Neural cell (in vitro differentiated cells): Measurements from ENCODE around the gene ICAM2. TPM values are rescaled to one million over a fixed set of nuclear protein-coding genes. Genes with fewer than 3 reads are reported as not detected.

Experiments used
- H2AFZ ChIP-seq: fragments of 200-600, 300-800 bp; sonication (generic), shearing (Covaris generic); 2 replicates; pipeline ENCODE4 v1.6.0; 2014; ENCODE audit warnings: low read depth, mild to moderate bottlenecking, antibody characterized with exemption, low read length, moderate library complexity
- H3F3A ChIP-seq: fragments of 200-600 bp; shearing (Covaris generic); 2 replicates; pipeline ENCODE4 v1.6.1; 2016; ENCODE audit warnings: mild to moderate bottlenecking, moderate library complexity, mixed read lengths, antibody characterized with exemption, low read length; ENCODE audit not compliant: insufficient read depth, poor library complexity, severe bottlenecking
- H3K27ac ChIP-seq: fragments of 200-600, 300-800 bp; sonication (generic), shearing (Covaris generic); 2 replicates; pipeline ENCODE4 v1.5.1; 2014; ENCODE audit warnings: mild to moderate bottlenecking, low read length, moderate library complexity
- H3K27me3 ChIP-seq: fragments of 300-800, 200-600 bp; sonication (generic), shearing (Covaris generic); 2 replicates; pipeline ENCODE4 v1.6.0; 2014; ENCODE audit warnings: mild to moderate bottlenecking, low read depth, low read length, moderate library complexity; ENCODE audit not compliant: insufficient read depth
- H3K36me3 ChIP-seq: fragments of 300-800, 200-600 bp; sonication (generic), shearing (Covaris generic); 2 replicates; pipeline ENCODE4 v1.5.1; 2014; ENCODE audit warnings: mild to moderate bottlenecking, antibody characterized with exemption, low read length, moderate library complexity; ENCODE audit not compliant: insufficient read depth
- H3K4me2 ChIP-seq: fragments of 300-800, 200-600 bp; sonication (generic), shearing (Covaris generic); 2 replicates; pipeline ENCODE4 v1.6.0; 2014; ENCODE audit warnings: mild to moderate bottlenecking, low read length
- H3K4me3 ChIP-seq: fragments of 300-800, 200-600 bp; sonication (generic), shearing (Covaris generic); 2 replicates; pipeline ENCODE4 v1.5.1; 2014; ENCODE audit warnings: mild to moderate bottlenecking, low read length, moderate library complexity
- H3K79me2 ChIP-seq: fragments of 200-600 bp; shearing (Covaris generic); replicated peaks from 2 replicates; pipeline ENCODE4 v1.6.0; 2014; ENCODE audit warnings: mild to moderate bottlenecking, low read length, moderate library complexity; ENCODE audit not compliant: insufficient read depth
- H3K9ac ChIP-seq: fragments of 300-800, 200-600 bp; sonication (generic), shearing (Covaris generic); 2 replicates; pipeline ENCODE4 v1.6.1; 2016; ENCODE audit warnings: mild to moderate bottlenecking, low read length, mixed read lengths
- H3K9me2 ChIP-seq: fragments of 200-600 bp; shearing (Covaris generic); 2 replicates; pipeline ENCODE4 v1.6.1; 2016; ENCODE audit warnings: mild to moderate bottlenecking, low read length, mixed read lengths; ENCODE audit not compliant: insufficient read depth
- H3K9me3 ChIP-seq: fragments of 200-600, 300-800 bp; sonication (generic), shearing (Covaris generic); 2 replicates; pipeline ENCODE4 v1.6.1; 2016; ENCODE audit warnings: mild to moderate bottlenecking, mixed run types, low read length, moderate library complexity, mixed read lengths
- H4K20me1 ChIP-seq: fragments of 200-600 bp; shearing (Covaris generic); 2 replicates; pipeline ENCODE4 v1.6.1; 2016; ENCODE audit warnings: mild to moderate bottlenecking, mixed run types; ENCODE audit not compliant: insufficient read depth
- CTCF ChIP-seq: fragments of 450-650 bp; IDR thresholded peaks from 2 replicates; pipeline ENCODE4 v1.5.1; 2014; ENCODE audit warnings: antibody characterized with exemption, mild to moderate bottlenecking, moderate library complexity; ENCODE audit not compliant: poor library complexity, severe bottlenecking
- EP300 ChIP-seq: fragments of 450-650 bp; conservative IDR thresholded peaks from 2 replicates; pipeline ENCODE4 v1.6.1; 2014; ENCODE audit warnings: antibody characterized with exemption, mild to moderate bottlenecking, moderate library complexity; ENCODE audit not compliant: poor library complexity, severe bottlenecking
- EZH2 ChIP-seq: fragments of 200-600, 300-800 bp; shearing (Covaris generic), sonication (generic); IDR thresholded peaks from 2 replicates; pipeline ENCODE4 v1.6.1; 2014; ENCODE audit warnings: antibody characterized with exemption, low read length, borderline replicate concordance, mild to moderate bottlenecking; ENCODE audit not compliant: insufficient read depth, poor library complexity, severe bottlenecking
- POLR2AphosphoS5 ChIP-seq: IDR thresholded peaks from 2 replicates; pipeline ENCODE4 v1.6.1; 2012
- RAD21 ChIP-seq: fragments of 450-650 bp; conservative IDR thresholded peaks from 2 replicates; pipeline ENCODE4 v1.6.1; 2014; ENCODE audit warnings: antibody characterized with exemption, mild to moderate bottlenecking, moderate library complexity
- SMC3 ChIP-seq: fragments of 450-650 bp; conservative IDR thresholded peaks from 2 replicates; pipeline ENCODE4 v1.6.1; 2014; ENCODE audit warnings: antibody characterized with exemption, mild to moderate bottlenecking, moderate library complexity; ENCODE audit not compliant: poor library complexity
- polyA plus RNA-seq: library from polyadenylated mRNA; depleted of rRNA; stranded (reverse); fragments of >200 nt; gene quantifications from 2 replicates; pipeline ENCODE4 v1.2.3, GENCODE V29; 2014

Gene ICAM2
- polyA plus RNA-seq, 1 donor from 2014 or later, result not detected

DNA sequence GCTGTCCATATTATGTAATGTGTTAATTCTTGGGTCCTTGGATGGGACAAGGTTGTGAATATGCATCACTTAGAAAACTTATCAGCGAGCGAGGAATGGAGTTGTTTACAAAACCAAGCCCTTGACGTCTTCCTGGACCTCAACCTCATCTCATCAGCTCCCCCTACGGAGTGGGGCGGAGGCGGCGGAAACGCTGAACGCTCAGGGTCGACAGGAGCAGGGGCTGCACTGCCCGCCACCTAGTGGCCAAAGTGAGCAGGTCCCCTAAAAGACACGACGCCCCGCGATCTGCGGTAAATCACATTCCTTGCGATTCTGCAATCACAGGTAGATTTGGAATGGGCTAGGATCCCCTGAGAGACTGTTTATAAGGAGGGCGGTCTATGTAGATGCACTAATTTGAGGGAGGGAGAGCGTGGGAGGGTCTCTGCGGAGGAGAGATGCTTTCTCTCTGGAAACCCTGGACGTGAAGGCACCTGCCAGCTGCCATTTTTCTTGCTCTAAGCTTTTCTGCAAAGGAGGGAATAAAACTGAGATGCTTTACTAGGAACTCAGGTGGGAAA is 5.4 kb upstream of the ICAM2 start:
- Histone ChIP-seq H3K9me2 (no peaks in the 10 kb centered on the region), H4K20me1 (no peaks in the 10 kb centered on the region), H3K4me2 (no peak overlapping the region), H3K9ac (no peak overlapping the region), H3K9me3 (no peaks in the 10 kb centered on the region), H2AFZ (no peak overlapping the region), H3K27me3 (no peaks in the 10 kb centered on the region), H3K27ac (no peak overlapping the region), H3K79me2 (no peaks in the 10 kb centered on the region), H3K4me3 (no peak overlapping the region), H3F3A (no peaks in the 10 kb centered on the region), H3K36me3 (no peaks in the 10 kb centered on the region)
- TF ChIP-seq RAD21 (peak; percentile 43), SMC3 (peak; percentile 57), CTCF (peak; percentile 72), EP300 (no peak)

DNA sequence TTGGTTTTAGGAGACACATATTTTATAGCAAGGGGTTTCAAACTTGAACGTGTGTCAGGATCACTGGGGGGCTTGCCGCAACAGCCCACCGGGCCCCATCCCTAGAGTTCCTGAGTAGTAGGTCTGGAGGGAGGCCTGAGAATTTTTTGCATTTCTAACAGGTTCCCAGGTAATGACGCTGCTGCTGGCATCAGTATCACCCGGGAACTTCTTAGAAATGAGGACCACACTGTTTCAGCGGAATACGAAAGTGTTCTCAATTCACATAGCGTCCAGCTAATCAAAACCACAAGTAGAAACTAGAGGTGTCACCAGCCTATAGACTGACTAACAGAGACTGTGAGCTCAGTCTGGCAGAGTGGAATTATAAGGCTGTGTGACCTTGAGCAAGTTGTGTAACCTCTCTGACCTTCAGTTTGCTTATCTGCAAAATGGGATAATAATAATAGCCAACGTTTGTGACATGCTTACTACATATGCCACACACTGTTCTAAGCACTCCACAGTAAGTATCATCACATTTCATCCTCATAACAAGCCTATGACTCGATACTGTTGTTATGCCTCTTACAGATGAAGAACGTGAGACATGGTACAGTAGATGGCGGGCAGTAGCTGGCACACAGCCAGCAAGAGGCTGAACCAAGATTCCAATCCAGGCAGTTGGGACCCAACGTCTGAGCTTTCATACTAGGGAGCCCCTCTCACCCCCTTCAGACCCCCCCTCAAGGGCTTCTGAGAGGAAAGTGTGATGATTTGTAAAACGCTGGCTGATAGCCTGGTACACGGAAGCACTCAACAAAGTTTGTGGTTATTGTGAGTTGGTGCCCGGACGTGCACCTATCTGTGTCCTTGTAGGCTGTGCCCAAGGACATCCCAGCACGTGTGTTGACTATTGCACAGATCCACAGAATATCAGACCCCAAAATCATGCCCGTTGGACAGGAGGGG is 4.6 kb upstream of the ICAM2 start:
- H3K4me2 ChIP-seq, result no peak overlapping the region
- H2AFZ ChIP-seq, result no peak overlapping the region
- no peaks in the 10 kb centered on the region for H3K27me3 ChIP-seq
- no peaks in the 10 kb centered on the region for H3K9me2 ChIP-seq
- H3K9ac ChIP-seq, result no peak overlapping the region
- H3K27ac ChIP-seq, result no peak overlapping the region
- no peaks in the 10 kb centered on the region for H3K79me2 ChIP-seq
- TF ChIP-seq RAD21 (no peak), EZH2 (no peak), POLR2AphosphoS5 (no peak)
- no peak overlapping the region for H3K4me3 ChIP-seq
- no peaks in the 10 kb centered on the region for H3K9me3 ChIP-seq
- no peaks in the 10 kb centered on the region for H4K20me1 ChIP-seq
- H3K36me3 ChIP-seq, result no peaks in the 10 kb centered on the region
- H3F3A ChIP-seq, result no peaks in the 10 kb centered on the region

DNA sequence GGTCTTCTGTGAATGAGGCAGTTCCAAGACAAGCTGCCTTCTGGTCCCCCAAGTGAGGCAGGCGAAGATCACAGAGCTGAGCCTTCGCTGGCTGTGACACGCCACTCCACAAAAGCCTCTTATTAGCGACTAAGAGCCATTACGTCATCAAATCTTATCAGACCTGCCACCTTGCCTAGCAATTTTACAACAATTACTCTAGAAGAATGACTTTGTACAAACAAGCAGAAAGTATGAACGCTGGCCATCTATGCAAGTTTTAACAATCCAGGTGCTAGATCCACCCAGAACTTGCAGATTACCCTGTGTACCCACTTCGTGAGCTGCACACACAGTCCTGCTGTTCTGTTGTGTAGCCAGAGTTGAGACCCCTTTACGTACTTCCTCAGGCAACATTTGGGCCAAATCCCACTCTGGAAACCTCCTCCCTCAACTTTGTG is 3.8 kb upstream of the ICAM2 start:
- Histone ChIP-seq H4K20me1 (no peaks in the 10 kb centered on the region), H3K9me2 (no peaks in the 10 kb centered on the region), H3K9ac (no peak overlapping the region), H3K27me3 (no peaks in the 10 kb centered on the region), H3K4me2 (no peak overlapping the region), H2AFZ (no peak overlapping the region), H3K4me3 (no peak overlapping the region), H3K27ac (no peak overlapping the region), H3F3A (no peaks in the 10 kb centered on the region), H3K36me3 (no peaks in the 10 kb centered on the region), H3K79me2 (no peaks in the 10 kb centered on the region), H3K9me3 (no peaks in the 10 kb centered on the region)
- TF ChIP-seq SMC3, result no peak
